OCI-LY1 (cell line): ENCODE data around the gene LDLRAD4.

ENCODE experiments used
- H2AFZ ChIP-seq: fragments of 200-600 bp; sonication (generic), shearing (Covaris generic); 2 replicates; pipeline ENCODE4 v1.6.0; 2014; ENCODE audit warnings: antibody characterized with exemption, mild to moderate bottlenecking, low read length
- H3F3A ChIP-seq: fragments of 200-600 bp; sonication (generic), shearing (Covaris generic); 2 replicates; pipeline ENCODE4 v1.6.0; 2014; ENCODE audit warnings: mild to moderate bottlenecking, antibody characterized with exemption, low read length, moderate library complexity; ENCODE audit not compliant: insufficient read depth
- H3K27ac ChIP-seq: fragments of 200-600 bp; sonication (generic); 2 replicates; pipeline ENCODE4 v1.5.1; 2014; ENCODE audit warnings: low read length, mixed run types, mild to moderate bottlenecking, low read depth; ENCODE audit not compliant: poor library complexity, severe bottlenecking
- H3K27me3 ChIP-seq: fragments of 200-600 bp; sonication (generic); 2 replicates; pipeline ENCODE4 v1.6.0; 2014; ENCODE audit warnings: antibody characterized with exemption, mild to moderate bottlenecking, low read length, moderate library complexity; ENCODE audit not compliant: insufficient read depth
- H3K36me3 ChIP-seq: fragments of 200-600 bp; sonication (generic); 2 replicates; pipeline ENCODE4 v1.6.1; 2014; ENCODE audit warnings: mild to moderate bottlenecking, antibody characterized with exemption, low read length, moderate library complexity, mixed read lengths; ENCODE audit not compliant: insufficient read depth
- H3K4me1 ChIP-seq: fragments of 200-600 bp; sonication (generic); 2 replicates; pipeline ENCODE4 v1.5.1; 2014; ENCODE audit warnings: mild to moderate bottlenecking, low read length, moderate library complexity; ENCODE audit not compliant: insufficient read depth, severe bottlenecking
- H3K4me2 ChIP-seq: fragments of 200-600 bp; sonication (generic), shearing (Covaris generic); 2 replicates; pipeline ENCODE4 v1.6.1; 2014; ENCODE audit warnings: low read length
- H3K4me3 ChIP-seq: fragments of 200-600 bp; sonication (generic); 2 replicates; pipeline ENCODE4 v1.5.1; 2014; ENCODE audit warnings: low read length, low read depth, mild to moderate bottlenecking, mixed read lengths; ENCODE audit not compliant: poor library complexity, severe bottlenecking
- H3K79me2 ChIP-seq: fragments of 200-600 bp; shearing (Covaris generic); 2 replicates; pipeline ENCODE4 v1.6.1; 2016; ENCODE audit warnings: mixed run types, low read length, mixed read lengths; ENCODE audit not compliant: insufficient read depth
- H3K9ac ChIP-seq: fragments of 200-600 bp; sonication (generic), shearing (Covaris generic); 2 replicates; pipeline ENCODE4 v1.6.1; 2014; ENCODE audit warnings: mild to moderate bottlenecking, low read length, mixed read lengths
- H3K9me2 ChIP-seq: fragments of 200-600 bp; sonication (generic), shearing (Covaris generic); 2 replicates; pipeline ENCODE4 v1.6.1; 2014; ENCODE audit warnings: low read depth, mild to moderate bottlenecking, low read length, mixed read lengths
- H3K9me3 ChIP-seq: fragments of 200-600 bp; shearing (Covaris generic); 2 replicates; pipeline ENCODE4 v1.6.1; 2014; ENCODE audit warnings: low read length, mixed read lengths
- H4K20me1 ChIP-seq: fragments of 200-600 bp; sonication (generic), shearing (Covaris generic); 2 replicates; pipeline ENCODE4 v1.6.0; 2016; ENCODE audit warnings: mild to moderate bottlenecking, low read length; ENCODE audit not compliant: insufficient read depth
- EZH2 ChIP-seq: fragments of 200-600 bp; sonication (generic), shearing (Covaris generic); IDR thresholded peaks from 2 replicates; pipeline ENCODE4 v1.8.0; 2017; ENCODE audit warnings: borderline replicate concordance, mixed run types, mild to moderate bottlenecking, antibody characterized with exemption, low read length, moderate library complexity, mixed read lengths
- TF ChIP-seq, protein P1 (sequence below): fragments of 200-600 bp; sonication (generic), shearing (Covaris generic); IDR thresholded peaks from 2 replicates; pipeline ENCODE4 v1.5.1; 2017; ENCODE audit warnings: mild to moderate bottlenecking, antibody characterized with exemption, low read length, moderate library complexity, mixed read lengths

Gene LDLRAD4

DNA sequence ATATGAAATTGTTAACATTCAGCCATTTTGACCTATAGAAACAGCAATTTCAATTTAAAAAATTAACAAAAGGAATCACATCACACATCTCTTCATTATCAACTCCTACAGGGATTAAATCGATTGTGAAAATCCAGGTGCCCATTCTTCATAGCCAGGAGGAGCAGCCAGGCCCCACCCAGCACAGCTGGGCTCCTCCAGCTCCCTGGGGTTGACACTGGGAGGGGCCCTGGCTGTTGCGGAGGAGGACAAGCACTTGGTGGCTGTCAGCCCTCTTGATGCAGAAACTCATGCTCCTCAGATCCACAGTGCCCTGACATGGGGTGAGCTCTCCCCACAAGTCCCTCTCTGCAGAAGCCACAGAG is 408.0 kb downstream of the LDLRAD4 start:
- peaks cover 39% of the 10 kb centered on the region for H3K79me2 ChIP-seq
- no peak overlapping the region for H3K4me2 ChIP-seq
- H3K9me2 ChIP-seq: no peaks in the 10 kb centered on the region

DNA sequence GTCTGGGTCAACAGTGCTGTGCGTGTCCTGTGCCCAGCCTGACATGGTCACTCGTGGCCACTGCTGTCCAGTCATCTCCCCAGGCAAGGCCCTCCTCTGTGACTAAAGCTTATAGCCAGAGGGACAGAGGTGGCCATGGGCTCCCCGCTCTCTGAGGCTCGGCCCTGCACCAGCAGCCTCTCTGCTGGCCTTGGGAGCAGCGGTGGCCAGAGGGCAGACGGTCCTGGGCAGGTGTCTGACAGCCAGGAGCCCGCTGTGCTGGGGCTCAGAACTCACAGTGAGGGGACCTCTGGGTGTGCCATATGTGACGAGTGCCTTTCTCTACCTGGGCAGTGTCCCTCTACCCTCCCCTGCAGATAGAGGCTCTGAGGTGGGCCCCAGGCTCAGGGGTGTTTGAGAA is 409.1 kb downstream of the LDLRAD4 start:
- H3K4me1 ChIP-seq: peaks cover 72% of the 10 kb centered on the region
- H4K20me1 ChIP-seq: no peaks in the 10 kb centered on the region
- H3F3A ChIP-seq: no peaks in the 10 kb centered on the region
- no peaks in the 10 kb centered on the region for H3K9me2 ChIP-seq
- peaks cover 15% of the 10 kb centered on the region for H3K9me3 ChIP-seq
- H3K4me3 ChIP-seq: no peak overlapping the region
- peaks cover 90% of the 10 kb centered on the region for H3K36me3 ChIP-seq
- peak overlapping the region; percentile 62 for H3K27ac ChIP-seq
- H3K27me3 ChIP-seq: no peaks in the 10 kb centered on the region
- no peak for TF ChIP-seq EZH2
- TF ChIP-seq, protein P1, sequence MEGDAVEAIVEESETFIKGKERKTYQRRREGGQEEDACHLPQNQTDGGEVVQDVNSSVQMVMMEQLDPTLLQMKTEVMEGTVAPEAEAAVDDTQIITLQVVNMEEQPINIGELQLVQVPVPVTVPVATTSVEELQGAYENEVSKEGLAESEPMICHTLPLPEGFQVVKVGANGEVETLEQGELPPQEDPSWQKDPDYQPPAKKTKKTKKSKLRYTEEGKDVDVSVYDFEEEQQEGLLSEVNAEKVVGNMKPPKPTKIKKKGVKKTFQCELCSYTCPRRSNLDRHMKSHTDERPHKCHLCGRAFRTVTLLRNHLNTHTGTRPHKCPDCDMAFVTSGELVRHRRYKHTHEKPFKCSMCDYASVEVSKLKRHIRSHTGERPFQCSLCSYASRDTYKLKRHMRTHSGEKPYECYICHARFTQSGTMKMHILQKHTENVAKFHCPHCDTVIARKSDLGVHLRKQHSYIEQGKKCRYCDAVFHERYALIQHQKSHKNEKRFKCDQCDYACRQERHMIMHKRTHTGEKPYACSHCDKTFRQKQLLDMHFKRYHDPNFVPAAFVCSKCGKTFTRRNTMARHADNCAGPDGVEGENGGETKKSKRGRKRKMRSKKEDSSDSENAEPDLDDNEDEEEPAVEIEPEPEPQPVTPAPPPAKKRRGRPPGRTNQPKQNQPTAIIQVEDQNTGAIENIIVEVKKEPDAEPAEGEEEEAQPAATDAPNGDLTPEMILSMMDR: no peak
- no peak overlapping the region for H3K9ac ChIP-seq
- no peak overlapping the region; the same call in 1 of the 2 replicates for H3K4me2 ChIP-seq
- no peak overlapping the region for H2AFZ ChIP-seq
- H3K79me2 ChIP-seq: peaks cover 39% of the 10 kb centered on the region

More for the DNA sequence above, 408.0 kb downstream of the LDLRAD4 start:
- Histone ChIP-seq H3K4me1 (peaks cover 72% of the 10 kb centered on the region), H3K9ac (no peak overlapping the region), H3K9me3 (0 out of 2 replicates have a peak, but pooled peaks cover 7% of the 10 kb centered on the region), H4K20me1 (no peaks in the 10 kb centered on the region), H3F3A (no peaks in the 10 kb centered on the region), H3K36me3 (peaks cover 91% of the 10 kb centered on the region), H3K4me3 (no peak overlapping the region), H2AFZ (no peak overlapping the region), H3K27me3 (no peaks in the 10 kb centered on the region), H3K27ac (peak overlapping the region; percentile 62)
- TF ChIP-seq, protein P1: no peak
- no peak for TF ChIP-seq EZH2

DNA sequence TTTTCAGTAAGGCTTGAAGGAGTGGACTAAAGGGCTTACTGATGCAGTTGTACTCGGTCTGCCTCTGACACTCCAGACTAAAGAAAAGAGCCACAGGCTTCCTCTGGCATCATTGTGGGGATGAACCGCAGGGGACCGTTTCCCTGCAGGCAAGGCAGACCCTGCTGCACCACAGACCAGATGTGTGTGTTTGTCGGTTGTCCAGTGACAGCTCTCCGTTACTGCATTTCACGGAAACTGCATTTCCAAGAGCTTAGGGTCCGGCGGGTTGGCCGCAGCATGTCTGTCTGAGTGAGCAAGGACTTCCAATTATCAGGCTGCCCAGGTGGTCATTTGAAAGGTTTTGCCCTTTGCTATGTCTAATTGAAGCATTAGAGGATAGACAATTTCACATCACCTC is 409.7 kb downstream of the LDLRAD4 start:
- peak overlapping the region; percentile 15; the same call in 1 of the 2 replicates for H3K4me2 ChIP-seq
- no peaks in the 10 kb centered on the region for H3F3A ChIP-seq
- H3K4me3 ChIP-seq: no peak overlapping the region
- peaks cover 39% of the 10 kb centered on the region for H3K79me2 ChIP-seq
- TF ChIP-seq, protein P1: no peak
- no peak for TF ChIP-seq EZH2
- H3K4me1 ChIP-seq: peaks cover 67% of the 10 kb centered on the region
- peaks cover 90% of the 10 kb centered on the region for H3K36me3 ChIP-seq
- H4K20me1 ChIP-seq: no peaks in the 10 kb centered on the region
- no peak overlapping the region for H2AFZ ChIP-seq
- no peak overlapping the region; the same call in 1 of the 2 replicates for H3K9ac ChIP-seq
- H3K9me2 ChIP-seq: no peaks in the 10 kb centered on the region
- H3K27me3 ChIP-seq: no peaks in the 10 kb centered on the region
- H3K9me3 ChIP-seq: peaks cover 19% of the 10 kb centered on the region
- H3K27ac ChIP-seq: peak overlapping the region; percentile 48
